Heart right ventricle (tissue), 16 donors: Measurements from ENCODE around the gene GABPB2. TPM values are rescaled to one million over a fixed set of nuclear protein-coding genes. Genes with fewer than 3 reads are reported as not detected.

Experiments used
- ATAC-seq, 8 donors: fragments of 200-7000 bp; cut with Tn5 transposase; one replicate each; pipeline ENCODE4 v1.9.1; 2020; ENCODE audit warnings: mild to moderate bottlenecking in 8 of 8, moderate library complexity in 8 of 8, moderate number of reproducible peaks in 1 of 8
- DNase-seq, 2 donors: peaks; one replicate each; pipeline ENCODE4 v3.0.0-alpha.2; 2020
- H3K27ac ChIP-seq, 10 donors: fragments of 200-600 bp; sonication (generic) in 2 of 10; one replicate each; pipeline versions ENCODE4 v1.5.0 to v1.8.0; 2020 to 2022; ENCODE audit warnings: mild to moderate bottlenecking in 3 of 10
- H3K27me3 ChIP-seq, 7 donors: fragments of 200-600 bp; one replicate each; pipeline ENCODE4 v1.8.0; 2021 to 2022; ENCODE audit warnings: mild to moderate bottlenecking in 2 of 7
- H3K36me3 ChIP-seq, 9 donors: fragments of 200-600 bp; sonication (generic) in 1 of 9; one replicate each; pipeline versions ENCODE4 v1.5.0 to v1.8.0; 2020 to 2022; ENCODE audit warnings: mild to moderate bottlenecking in 2 of 9
- H3K4me1 ChIP-seq, 9 donors: fragments of 200-600 bp; sonication (generic) in 1 of 9; one replicate each; pipeline versions ENCODE4 v1.5.0 to v1.8.0; 2020 to 2022; ENCODE audit warnings: mild to moderate bottlenecking in 4 of 9
- H3K4me3 ChIP-seq, 10 donors: fragments of 200-600 bp; sonication (generic) in 2 of 10; one replicate each; pipeline versions ENCODE4 v1.5.0 to v1.8.0; 2020 to 2022; ENCODE audit warnings: mild to moderate bottlenecking in 7 of 10, moderate library complexity in 2 of 10
- H3K9me3 ChIP-seq, 11 donors: fragments of 200-600 bp in 10 of 11; sonication (generic) in 2 of 11; one replicate each; pipeline versions ENCODE4 v1.5.0 to v1.8.0; 2013 to 2022; ENCODE audit warnings: mild to moderate bottlenecking in 2 of 11, control low read depth in 1 of 11, moderate library complexity in 1 of 11
- CTCF ChIP-seq, 9 donors: fragments of 200-600 bp; sonication (generic) in 2 of 9; IDR thresholded peaks; one replicate each; pipeline versions ENCODE4 v1.5.0 to v1.8.0; 2021 to 2022; ENCODE audit warnings: antibody characterized with exemption in 9 of 9, mild to moderate bottlenecking in 5 of 9, moderate library complexity in 1 of 9
- WGBS, 2 donors: extraction: QIAGEN DNeasy Blood & Tissue Kit; methylation state at CpG; one replicate each; pipeline ENCODE4 v1.1.7; 2013; ENCODE audit warnings: inconsistent platforms in 1 of 2; 5-methylcytosine and 5-hydroxymethylcytosine counted together
- intact Hi-C, 10 donors: fragments of 100-400 bp; cut with DNase I; formaldehyde crosslinking; loops; one replicate each; pipeline versions ENCODE4 v1.11.1 to v1.14.2; 2022
- polyA plus RNA-seq, 2 donors: library from polyadenylated mRNA; stranded (reverse); fragments of 200-250 nt; gene quantifications; one replicate each; pipeline ENCODE4 v1.2.3, GENCODE V29; 2013
- total RNA-seq, 10 donors: library from RNA; stranded (reverse); fragmentation: NEBNext Ultra II Directional in 3 of 10; extraction: Animal tissue kit (Norgen Biotek cat#: 25700) in 3 of 10; gene quantifications; one replicate each; pipeline versions ENCODE4 v1.2.1 to v1.2.4, GENCODE V29; 2021 to 2023
- donor health status: Arrhythmogenic right ventricular cardiomyopathy.
- donor health status: ischemic (EF 13 %, LVEDD 7.1; RV severe dilation, severe dysfunction).
- donor health status: healthy with polysubstance abuse.
- donor health status: DM: no; HTN: yes; CAD: no.
- donor health status: DM: no; HTN: no; CAD: no.
- donor health status: ischemic (EF 25% LVEDD 6.9; RV normal size, moderate dysfunction).
- donor health status: ischemic (EF 25% LVEDD 5.7; RV mildly dilated, moderate dysfunction).
- donor health status: healthy.
- donor health status: DM: yes; HTN: yes; CAD: no.
- donor health status: Ischemic cardiomyopathy.
- donor health status: ischemic (EF 35%, LVEDD 5.7; RV mildly dilated, moderate dysfunction).
- donor health status: nonischemic (EF 11% LVEDD 7.7; RV severe dilation, severe dysfunction).
- donor health status: DM: yes; HTN: yes; CAD: no.
- donor health status: PGD.
- donor health status: ischemic (EF 29% LVEDD 5.4; RV normal size, mild dysfunction).
- donor health status: nonischemic (EF 23%, LVEDD 6.1; RV moderate dilation, normal function).

The GABPB2 gene
- total and polyA plus RNA-seq, 12 donors = 3.4 to 14.4 (median 10.6) TPM

GRCh38 chr1:151167116-151167515 is 96.6 kb downstream of the GABPB2 start:
- WGBS, 2 donors = 88 to 95% methylated on average over 6 of the region's 6 CpGs
- H3K36me3 ChIP-seq = peaks cover 0 to 70% (median 7%) of the 10 kb centered on the region in 9 donors
- intact Hi-C loops = no loop called here

GRCh38 chr1:151171190-151171589 is 100.6 kb downstream of the GABPB2 start:
- Histone ChIP-seq H3K9me3 (no peaks in the 10 kb centered on the region), H3K27me3 (no peaks in the 10 kb centered on the region), H3K27ac (no peak overlapping the region), H3K36me3 (peaks cover 0 to 87% (median 7%) of the 10 kb centered on the region in 9 donors), H3K4me3 (no peak overlapping the region), H3K4me1 (peaks cover 6 to 23% (median 11%) of the 10 kb centered on the region in 9 donors)
- TF ChIP-seq CTCF (IDR thresholded peaks at IDR 0.05) = no peak
- intact Hi-C loops = no loop called here
- DNase-seq (no peak), ATAC-seq (no peak)
- WGBS, 2 donors = 89 to 92% methylated on average over 5 of the region's 5 CpGs

More at GRCh38 chr1:151167116-151167515, 96.6 kb downstream of the GABPB2 start:
- Histone ChIP-seq H3K4me3 (peak overlapping the region in 5 of 10 donors; percentile 73 to 92 (median 82)), H3K27me3 (no peaks in the 10 kb centered on the region), H3K9me3 (no peaks in the 10 kb centered on the region), H3K4me1 (peaks cover 6 to 40% (median 23%) of the 10 kb centered on the region in 9 donors), H3K27ac (peak overlapping the region in 1 of 10 donors; percentile 91)
- DNase-seq = no peak
- no peak for ATAC-seq
- no peak for TF ChIP-seq CTCF (IDR thresholded peaks at IDR 0.05)

Other genes with a start within 250 kb of the GABPB2 start
- gene ARNT, start 194.2 kb upstream of the GABPB2 start, total RNA-seq = 10 to 100 TPM; 30.4 to 38.3 (median 33.3) TPM
- 10 to 100 TPM; 10.4 to 16.3 TPM for gene ARNT, start 194.2 kb upstream of the GABPB2 start, polyA plus RNA-seq
- gene CTXND2, start 183.6 kb upstream of the GABPB2 start, total RNA-seq = not detected
- gene CTXND2, start 183.6 kb upstream of the GABPB2 start, polyA plus RNA-seq = not detected
- 10 to 100 TPM; 14.5 to 23.8 (median 17.6) TPM for gene SETDB1, start 144.4 kb upstream of the GABPB2 start, total RNA-seq
- 10 to 100 TPM in 1 of 2 donors, 1 to 10 TPM in 1; 9.1 to 20.9 TPM for gene SETDB1, start 144.4 kb upstream of the GABPB2 start, polyA plus RNA-seq
- gene CERS2, start 95.9 kb upstream of the GABPB2 start, total RNA-seq = 10 to 100 TPM; 56.5 to 99.4 (median 73.5) TPM
- 100 to 1,000 TPM in 1 of 2 donors, 10 to 100 TPM in 1; 79.2 to 104 TPM for gene CERS2, start 95.9 kb upstream of the GABPB2 start, polyA plus RNA-seq
- under 1 TPM in 4 of 10 donors, not detected in 6; 0.15 to 0.36 (median 0.20) TPM for gene ANXA9, start 88.5 kb upstream of the GABPB2 start, total RNA-seq
- gene ANXA9, start 88.5 kb upstream of the GABPB2 start, polyA plus RNA-seq = under 1 TPM; 0.06 to 0.15 TPM
- 10 to 100 TPM; 40.7 to 70.6 (median 55.7) TPM for gene MINDY1, start 63.9 kb upstream of the GABPB2 start, total RNA-seq
- gene MINDY1, start 63.9 kb upstream of the GABPB2 start, polyA plus RNA-seq = 10 to 100 TPM in 1 of 2 donors, 1 to 10 TPM in 1; 9.8 to 18.7 TPM
- 10 to 100 TPM; 37.5 to 50.1 (median 46.0) TPM for gene PRUNE1, start 62.3 kb upstream of the GABPB2 start, total RNA-seq
- gene PRUNE1, start 62.3 kb upstream of the GABPB2 start, polyA plus RNA-seq = 10 to 100 TPM; 11.5 to 24.4 TPM
- under 1 TPM; 0.21 to 0.78 (median 0.32) TPM for gene BNIPL, start 34.2 kb upstream of the GABPB2 start, total RNA-seq
- gene BNIPL, start 34.2 kb upstream of the GABPB2 start, polyA plus RNA-seq = 1 to 10 TPM in 1 of 2 donors, under 1 TPM in 1; 0.06 to 1.8 TPM
- 10 to 100 TPM in 3 of 10 donors, 1 to 10 TPM in 7; 5.4 to 12.6 (median 8.0) TPM for gene C1orf56, start 23.0 kb upstream of the GABPB2 start, total RNA-seq
- gene C1orf56, start 23.0 kb upstream of the GABPB2 start, polyA plus RNA-seq = 1 to 10 TPM; 5.2 to 5.8 TPM
- 10 to 100 TPM; 26.1 to 45.6 (median 30.5) TPM for gene CDC42SE1, start 11.1 kb upstream of the GABPB2 start, total RNA-seq
- 10 to 100 TPM; 28.6 to 34.1 TPM for gene CDC42SE1, start 11.1 kb upstream of the GABPB2 start, polyA plus RNA-seq
- 10 to 100 TPM in 7 of 10 donors, 1 to 10 TPM in 3; 1.4 to 57.8 (median 28.1) TPM for gene MLLT11, start 10.4 kb upstream of the GABPB2 start, total RNA-seq
- gene MLLT11, start 10.4 kb upstream of the GABPB2 start, polyA plus RNA-seq = 10 to 100 TPM in 1 of 2 donors, 1 to 10 TPM in 1; 4.9 to 11.3 TPM
- 10 to 100 TPM; 23.2 to 68.1 (median 54.9) TPM for gene SEMA6C, start 75.9 kb downstream of the GABPB2 start, total RNA-seq
- gene SEMA6C, start 75.9 kb downstream of the GABPB2 start, polyA plus RNA-seq = 100 to 1,000 TPM in 1 of 2 donors, 10 to 100 TPM in 1; 15.7 to 141 TPM
- gene TNFAIP8L2, start 85.9 kb downstream of the GABPB2 start, total RNA-seq = 1 to 10 TPM in 4 of 10 donors, under 1 TPM in 5, not detected in 1; 0.35 to 5.8 (median 0.71) TPM
- gene TNFAIP8L2, start 85.9 kb downstream of the GABPB2 start, polyA plus RNA-seq = 1 to 10 TPM; 2.4 to 4.0 TPM
- 10 to 100 TPM; 11.4 to 16.5 (median 13.3) TPM for gene LYSMD1, start 95.1 kb downstream of the GABPB2 start, total RNA-seq
- 1 to 10 TPM; 5.7 to 8.5 TPM for gene LYSMD1, start 95.1 kb downstream of the GABPB2 start, polyA plus RNA-seq
- gene SCNM1, start 95.4 kb downstream of the GABPB2 start, total RNA-seq = 10 to 100 TPM; 12.9 to 26.6 (median 18.3) TPM
- gene SCNM1, start 95.4 kb downstream of the GABPB2 start, polyA plus RNA-seq = 10 to 100 TPM; 52.3 to 57.6 TPM
- under 1 TPM in 2 of 10 donors, not detected in 8; 0.46 to 0.74 TPM for gene TMOD4, start 105.2 kb downstream of the GABPB2 start, total RNA-seq
- under 1 TPM; 0.06 to 0.88 TPM for gene TMOD4, start 105.2 kb downstream of the GABPB2 start, polyA plus RNA-seq
- 10 to 100 TPM; 29.6 to 47.2 (median 39.6) TPM for gene VPS72, start 119.4 kb downstream of the GABPB2 start, total RNA-seq
- gene VPS72, start 119.4 kb downstream of the GABPB2 start, polyA plus RNA-seq = 10 to 100 TPM; 24.8 to 33.4 TPM
- gene PIP5K1A, start 127.8 kb downstream of the GABPB2 start, total RNA-seq = 10 to 100 TPM; 32.4 to 48.0 (median 39.2) TPM
- 10 to 100 TPM; 11.5 to 32.2 TPM for gene PIP5K1A, start 127.8 kb downstream of the GABPB2 start, polyA plus RNA-seq
- 100 to 1,000 TPM; 119 to 157 (median 147) TPM for gene PSMD4, start 184.0 kb downstream of the GABPB2 start, total RNA-seq
- gene PSMD4, start 184.0 kb downstream of the GABPB2 start, polyA plus RNA-seq = 100 to 1,000 TPM; 222 to 300 TPM
- 10 to 100 TPM; 10.4 to 15.1 (median 13.1) TPM for gene ZNF687, start 211.5 kb downstream of the GABPB2 start, total RNA-seq
- gene ZNF687, start 211.5 kb downstream of the GABPB2 start, polyA plus RNA-seq = 1 to 10 TPM; 5.9 to 8.0 TPM